H9 (cell line): Measurements from ENCODE around the gene DDIAS. TPM values are rescaled to one million over a fixed set of nuclear protein-coding genes. Genes with fewer than 3 reads are reported as not detected.

ENCODE experiments used
- DNase-seq: peaks from one replicate; pipeline ENCODE4 v3.0.0-alpha.2; 2017
- H2AFZ ChIP-seq: one replicate; pipeline ENCODE4 v1.6.1; 2013; ENCODE audit warnings: mild to moderate bottlenecking, low read length, control low read depth, moderate library complexity
- H2AK5ac ChIP-seq: 2 replicates; pipeline ENCODE4 v1.6.1; 2013; ENCODE audit warnings: low read length, control low read depth, mixed read lengths; ENCODE audit not compliant: insufficient read length
- H2BK120ac ChIP-seq: one replicate; pipeline ENCODE4 v1.6.1; 2013; ENCODE audit warnings: low read depth, mild to moderate bottlenecking, low read length, control low read depth, inconsistent platforms; ENCODE audit not compliant: poor library complexity, severe bottlenecking
- H2BK12ac ChIP-seq: 2 replicates; pipeline ENCODE4 v1.6.1; 2013; ENCODE audit warnings: low read length, control low read depth, mixed read lengths, low read depth; ENCODE audit not compliant: insufficient read length
- H2BK15ac ChIP-seq: 2 replicates; pipeline ENCODE4 v1.6.1; 2013; ENCODE audit warnings: low read depth, low read length, control low read depth
- H2BK20ac ChIP-seq: one replicate; pipeline ENCODE4 v1.6.1; 2013; ENCODE audit warnings: low read depth, mild to moderate bottlenecking, low read length, control low read depth, inconsistent platforms; ENCODE audit not compliant: poor library complexity, severe bottlenecking
- H2BK5ac ChIP-seq: 2 replicates; pipeline ENCODE4 v1.6.1; 2013; ENCODE audit warnings: low read length, control low read depth, mixed read lengths; ENCODE audit not compliant: insufficient read length
- H3K14ac ChIP-seq: 2 replicates; pipeline ENCODE4 v1.6.1; 2013; ENCODE audit warnings: low read length, control low read depth; ENCODE audit not compliant: insufficient read depth
- H3K18ac ChIP-seq: 2 replicates; pipeline ENCODE4 v1.6.1; 2013; ENCODE audit warnings: low read depth, mild to moderate bottlenecking, mixed read lengths, low read length, control low read depth; ENCODE audit not compliant: insufficient read length
- H3K23ac ChIP-seq: 2 replicates; pipeline ENCODE4 v1.6.1; 2013; ENCODE audit warnings: low read length, control low read depth, mixed read lengths, low read depth; ENCODE audit not compliant: insufficient read length
- H3K23me2 ChIP-seq: 2 replicates; pipeline ENCODE4 v1.6.1; 2013; ENCODE audit warnings: low read depth, mild to moderate bottlenecking, mixed read lengths, low read length, control low read depth; ENCODE audit not compliant: insufficient read length, poor library complexity, severe bottlenecking
- H3K27ac ChIP-seq: 2 replicates; pipeline ENCODE4 v1.5.1; 2013; ENCODE audit warnings: low read length, control low read depth, mixed read lengths, low read depth; ENCODE audit not compliant: insufficient read length
- H3K27me3 ChIP-seq: 2 replicates; pipeline ENCODE4 v1.6.1; 2013; ENCODE audit warnings: low read length, control low read depth, inconsistent platforms; ENCODE audit not compliant: insufficient read depth
- H3K4ac ChIP-seq: 2 replicates; pipeline ENCODE4 v1.6.1; 2013; ENCODE audit warnings: low read depth, mild to moderate bottlenecking, control low read depth, inconsistent platforms, low read length, moderate library complexity
- H3K4me1 ChIP-seq: 2 replicates; pipeline ENCODE4 v1.6.1; 2013; ENCODE audit warnings: low read length, control low read depth, inconsistent platforms; ENCODE audit not compliant: insufficient read depth
- H3K4me2 ChIP-seq: 2 replicates; pipeline ENCODE4 v1.6.1; 2013; ENCODE audit warnings: low read length, control low read depth, mixed read lengths; ENCODE audit not compliant: insufficient read length, insufficient read depth
- H3K56ac ChIP-seq: 2 replicates; pipeline ENCODE4 v1.6.1; 2013; ENCODE audit warnings: low read depth, mild to moderate bottlenecking, mixed read lengths, low read length, control low read depth; ENCODE audit not compliant: insufficient read length
- H3K79me1 ChIP-seq: 2 replicates; pipeline ENCODE4 v1.6.1; 2013; ENCODE audit warnings: low read depth, mild to moderate bottlenecking, moderate library complexity, low read length, control low read depth, inconsistent platforms; ENCODE audit not compliant: insufficient read depth, poor library complexity, severe bottlenecking
- H3K79me2 ChIP-seq: 2 replicates; pipeline ENCODE4 v1.6.1; 2013; ENCODE audit warnings: low read length, control low read depth, inconsistent platforms; ENCODE audit not compliant: insufficient read depth
- H3K9ac ChIP-seq: 2 replicates; pipeline ENCODE4 v1.6.1; 2013; ENCODE audit warnings: low read length, control low read depth, mixed read lengths; ENCODE audit not compliant: insufficient read length; ENCODE audit errors: extremely low read depth
- H3K9me3 ChIP-seq: one replicate; pipeline ENCODE4 v1.6.1; 2013; ENCODE audit warnings: low read depth, low read length, inconsistent platforms; ENCODE audit not compliant: control insufficient read depth
- H3T11ph ChIP-seq: one replicate; pipeline ENCODE4 v1.6.1; 2013; ENCODE audit warnings: mild to moderate bottlenecking, low read length, control low read depth, inconsistent platforms
- H4K20me1 ChIP-seq: one replicate; pipeline ENCODE4 v1.6.1; 2013; ENCODE audit not compliant: control insufficient read depth, insufficient read length, insufficient read depth
- H4K5ac ChIP-seq: 2 replicates; pipeline ENCODE4 v1.6.1; 2013; ENCODE audit warnings: low read depth, mild to moderate bottlenecking, mixed read lengths, low read length, control low read depth; ENCODE audit not compliant: insufficient read length
- H4K8ac ChIP-seq: replicated peaks from 2 replicates; pipeline ENCODE4 v1.6.1; 2013; ENCODE audit warnings: low read length, control low read depth, mixed read lengths, low read depth; ENCODE audit not compliant: insufficient read length
- H4K91ac ChIP-seq: 2 replicates; pipeline ENCODE4 v1.6.1; 2013; ENCODE audit warnings: low read depth, mild to moderate bottlenecking, moderate library complexity, mixed read lengths, low read length, control low read depth; ENCODE audit not compliant: insufficient read length
- H3K27ac Mint-ChIP-seq, 3 experiments: 2 replicates in 2 of 3; 3 replicates in 1 of 3; pipeline ENCODE4 v1.8.0; 2020 to 2021; ENCODE audit warnings: mixed read lengths in 3 of 3, mild to moderate bottlenecking in 1 of 3, moderate library complexity in 1 of 3
- H3K27me3 Mint-ChIP-seq: 2 replicates; pipeline ENCODE4 v1.8.0; 2021; ENCODE audit warnings: low read depth, mild to moderate bottlenecking, moderate library complexity, mixed read lengths
- H3K36me3 Mint-ChIP-seq, 3 experiments: 2 replicates in 2 of 3; 3 replicates in 1 of 3; pipeline ENCODE4 v1.8.0; 2020 to 2021; ENCODE audit warnings: low read depth in 3 of 3, mixed read lengths in 3 of 3; ENCODE audit not compliant: insufficient read depth in 1 of 3
- H3K4me1 Mint-ChIP-seq, 2 experiments: 2 replicates each; pipeline ENCODE4 v1.8.0; 2020; ENCODE audit warnings: mixed read lengths in 2 of 2
- H3K4me3 Mint-ChIP-seq, 2 experiments: 2 replicates in 1 of 2; 3 replicates in 1 of 2; pipeline ENCODE4 v1.8.0; 2020 to 2021; ENCODE audit warnings: mild to moderate bottlenecking in 2 of 2, mixed read lengths in 2 of 2, moderate library complexity in 1 of 2
- H3K9me3 Mint-ChIP-seq, 2 experiments: 2 replicates in 1 of 2; 3 replicates in 1 of 2; pipeline ENCODE4 v1.8.0; 2020; ENCODE audit warnings: mild to moderate bottlenecking in 2 of 2, mixed read lengths in 2 of 2, moderate library complexity in 1 of 2
- WGBS: extraction: QIAGEN DNeasy Blood & Tissue Kit; methylation state at CpG from one replicate; pipeline ENCODE4 v1.1.7; 2013; ENCODE audit warnings: missing lambda C conversion rate, low lambda C conversion rate, mixed read lengths; ENCODE audit not compliant: insufficient read length; ENCODE audit errors: extremely low coverage; 5-methylcytosine and 5-hydroxymethylcytosine counted together
- total RNA-seq: library from RNA; stranded (reverse); gene quantifications from 2 replicates; pipeline ENCODE4 v1.2.1, GENCODE V29; 2021
- TF ChIP-seq, protein P1 (sequence below): fragments of 200-600 bp; sonication (generic); conservative IDR thresholded peaks from 3 replicates; pipeline ENCODE4 v1.8.0; 2021; ENCODE audit warnings: antibody characterized with exemption, mild to moderate bottlenecking

Gene DDIAS
- total RNA-seq, 1 experiment from 2014 or later: 18.6 TPM

DNA sequence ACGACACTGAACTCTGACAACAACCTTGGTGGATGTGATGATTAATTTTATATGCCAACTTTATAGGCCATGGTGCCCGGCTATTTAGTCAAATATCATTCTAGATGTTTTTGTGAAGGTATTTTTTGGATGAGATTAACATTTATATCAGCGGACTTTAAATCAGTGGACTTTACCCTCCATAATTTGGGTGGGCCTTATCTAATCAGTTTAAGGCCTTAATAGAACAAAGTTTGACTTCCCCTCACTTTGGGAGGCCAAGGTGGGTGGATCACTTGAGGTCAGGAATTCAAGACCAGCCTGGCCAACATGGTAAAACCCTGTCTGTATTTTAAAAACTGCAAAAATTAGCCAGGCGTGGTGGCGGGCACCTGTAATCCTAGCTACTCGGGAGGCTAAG is 5.4 kb upstream of the DDIAS start:
- H2BK15ac ChIP-seq: no peak overlapping the region
- no peak for DNase-seq
- H2AK5ac ChIP-seq: no peak overlapping the region
- H2AFZ ChIP-seq: no peak overlapping the region
- no CpG with 5 or more reads among the region's 6 CpGs for WGBS
- TF ChIP-seq, protein P1, sequence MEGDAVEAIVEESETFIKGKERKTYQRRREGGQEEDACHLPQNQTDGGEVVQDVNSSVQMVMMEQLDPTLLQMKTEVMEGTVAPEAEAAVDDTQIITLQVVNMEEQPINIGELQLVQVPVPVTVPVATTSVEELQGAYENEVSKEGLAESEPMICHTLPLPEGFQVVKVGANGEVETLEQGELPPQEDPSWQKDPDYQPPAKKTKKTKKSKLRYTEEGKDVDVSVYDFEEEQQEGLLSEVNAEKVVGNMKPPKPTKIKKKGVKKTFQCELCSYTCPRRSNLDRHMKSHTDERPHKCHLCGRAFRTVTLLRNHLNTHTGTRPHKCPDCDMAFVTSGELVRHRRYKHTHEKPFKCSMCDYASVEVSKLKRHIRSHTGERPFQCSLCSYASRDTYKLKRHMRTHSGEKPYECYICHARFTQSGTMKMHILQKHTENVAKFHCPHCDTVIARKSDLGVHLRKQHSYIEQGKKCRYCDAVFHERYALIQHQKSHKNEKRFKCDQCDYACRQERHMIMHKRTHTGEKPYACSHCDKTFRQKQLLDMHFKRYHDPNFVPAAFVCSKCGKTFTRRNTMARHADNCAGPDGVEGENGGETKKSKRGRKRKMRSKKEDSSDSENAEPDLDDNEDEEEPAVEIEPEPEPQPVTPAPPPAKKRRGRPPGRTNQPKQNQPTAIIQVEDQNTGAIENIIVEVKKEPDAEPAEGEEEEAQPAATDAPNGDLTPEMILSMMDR: no peak
- H3K4me2 ChIP-seq: no peak overlapping the region
- H3K23me2 ChIP-seq: peaks cover 14% of the 10 kb centered on the region
- Mint-ChIP-seq H3K4me3 (no peak overlapping the region), H3K27me3 (no peaks in the 10 kb centered on the region), H3K4me1 (peaks cover 10 to 12% of the 10 kb centered on the region in 2 experiments), H3K9me3 (no peaks in the 10 kb centered on the region), H3K27ac (no peak overlapping the region), H3K36me3 (0 out of 7 replicates have a peak, but pooled peaks cover 0 to 2% (median 2%) of the 10 kb centered on the region in 3 experiments)
- H3K79me1 ChIP-seq: no peaks in the 10 kb centered on the region
- H4K91ac ChIP-seq: no peak overlapping the region
- H3K27me3 ChIP-seq: no peaks in the 10 kb centered on the region
- no peak overlapping the region for H2BK120ac ChIP-seq
- H4K20me1 ChIP-seq: no peaks in the 10 kb centered on the region
- H3K18ac ChIP-seq: no peak overlapping the region
- H3K79me2 ChIP-seq: peaks cover 2% of the 10 kb centered on the region; the same call in 1 of the 2 replicates
- no peaks in the 10 kb centered on the region for H3K9me3 ChIP-seq
- no peak overlapping the region for H4K8ac ChIP-seq
- H2BK5ac ChIP-seq: no peak overlapping the region
- H3K56ac ChIP-seq: no peak overlapping the region
- no peak overlapping the region for H2BK12ac ChIP-seq
- no peak overlapping the region for H4K5ac ChIP-seq
- no peak overlapping the region for H3K23ac ChIP-seq
- H3K4ac ChIP-seq: no peak overlapping the region
- H3K14ac ChIP-seq: no peak overlapping the region
- no peak overlapping the region for H3K9ac ChIP-seq
- no peak overlapping the region for H2BK20ac ChIP-seq
- no peak overlapping the region for H3K27ac ChIP-seq
- peaks cover 3% of the 10 kb centered on the region; the same call in 1 of the 2 replicates for H3K4me1 ChIP-seq
- no peak overlapping the region for H3T11ph ChIP-seq
